CD4-positive, alpha-beta T cell treated with Interleukin-10 for 1 hour (primary cell): ENCODE measurements around the gene SNX19.

Experiments used
- DNase-seq: peaks from one replicate; pipeline ENCODE4 v3.0.0-alpha.2; 2020

SNX19 gene

GRCh38 chr11:130837194-130837593 is 79.1 kb downstream of the SNX19 start:
- DNase-seq = no peak

- DNase-seq = no peak
Measured at GRCh38 chr11:130834886-130835285, 81.4 kb downstream of the SNX19 start.

GRCh38 chr11:130832566-130833425 is 83.5 kb downstream of the SNX19 start:
- DNase-seq = no peak

- no peak for DNase-seq
Measured at GRCh38 chr11:130831976-130832375, 84.3 kb downstream of the SNX19 start.

- no peak for DNase-seq
Measured at GRCh38 chr11:130831506-130831905, 84.8 kb downstream of the SNX19 start.

DNA sequence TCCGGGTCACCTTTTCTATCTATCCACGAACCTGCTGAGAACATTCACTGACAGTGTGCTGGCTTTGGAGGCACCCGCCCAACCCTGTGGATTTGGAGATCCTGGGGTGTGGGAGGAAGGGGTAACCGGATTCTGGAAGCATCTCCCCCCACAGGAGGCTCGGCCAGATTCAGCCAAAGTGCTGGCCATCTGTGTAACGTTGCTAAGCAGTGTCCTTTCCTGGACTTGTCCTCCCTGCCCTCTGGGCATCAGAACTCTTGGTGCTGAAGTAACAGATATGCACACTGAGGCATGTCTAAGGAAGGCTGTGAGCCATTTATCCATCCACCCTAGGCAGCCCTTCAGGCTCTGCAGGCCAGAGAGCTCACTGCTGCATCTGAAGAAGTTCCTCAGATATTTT is 85.7 kb downstream of the SNX19 start:
- DNase-seq = no peak

DNA sequence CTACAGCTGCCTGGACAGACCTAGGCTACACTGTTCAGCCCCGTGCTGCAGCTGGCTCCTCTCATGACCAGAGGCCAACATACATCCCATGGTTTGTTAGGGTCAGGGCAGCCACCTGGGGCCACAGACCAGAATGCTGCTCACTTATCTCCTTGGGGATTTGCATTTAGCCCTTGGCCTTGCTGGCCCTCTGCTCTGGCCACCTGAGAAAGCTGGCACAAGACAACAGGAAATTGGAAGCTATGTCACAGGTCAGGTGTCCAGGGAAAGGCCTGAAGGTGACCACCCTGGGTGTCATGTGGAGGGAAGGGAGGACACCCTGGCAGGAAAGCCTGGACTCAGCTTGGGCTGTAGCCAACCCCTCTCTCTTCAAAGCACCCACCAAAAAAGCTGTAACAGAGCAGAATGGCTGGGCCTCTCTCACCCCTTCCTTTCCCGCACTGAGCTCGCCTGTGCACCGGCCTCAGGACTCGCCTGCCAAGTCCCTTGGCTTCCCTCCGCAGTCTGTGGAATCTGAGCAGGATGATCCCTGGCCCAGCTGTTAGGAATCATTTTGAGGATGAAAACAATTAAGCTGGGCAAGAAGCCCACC is 86.3 kb downstream of the SNX19 start:
- no peak for DNase-seq

- DNase-seq = no peak
Measured at GRCh38 chr11:130828741-130829140, 87.5 kb downstream of the SNX19 start.

- DNase-seq = no peak
Measured at GRCh38 chr11:130827451-130828377, 88.6 kb downstream of the SNX19 start.

- DNase-seq = no peak
Measured at GRCh38 chr11:130826572-130826971, 89.7 kb downstream of the SNX19 start.

DNA sequence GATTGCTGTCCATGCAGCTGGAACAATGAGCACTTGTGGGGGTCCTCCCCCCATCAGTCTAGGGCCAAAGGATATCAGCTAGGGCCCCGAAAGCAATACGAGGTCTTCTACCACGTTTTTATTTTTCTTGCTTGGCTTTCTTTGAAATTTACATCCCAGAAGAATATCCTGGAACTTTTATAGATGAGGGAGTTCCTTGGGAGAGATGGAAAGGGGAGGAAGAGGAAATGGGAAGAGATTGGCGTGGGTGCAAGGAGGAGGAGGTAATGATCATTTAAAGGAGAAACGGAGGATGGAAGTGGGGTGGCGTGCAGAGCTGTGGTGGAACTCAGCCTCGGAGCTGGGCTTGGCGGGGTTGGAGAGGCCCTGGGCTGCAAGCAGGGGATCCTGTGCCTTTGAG is 90.3 kb downstream of the SNX19 start:
- no peak for DNase-seq

DNA sequence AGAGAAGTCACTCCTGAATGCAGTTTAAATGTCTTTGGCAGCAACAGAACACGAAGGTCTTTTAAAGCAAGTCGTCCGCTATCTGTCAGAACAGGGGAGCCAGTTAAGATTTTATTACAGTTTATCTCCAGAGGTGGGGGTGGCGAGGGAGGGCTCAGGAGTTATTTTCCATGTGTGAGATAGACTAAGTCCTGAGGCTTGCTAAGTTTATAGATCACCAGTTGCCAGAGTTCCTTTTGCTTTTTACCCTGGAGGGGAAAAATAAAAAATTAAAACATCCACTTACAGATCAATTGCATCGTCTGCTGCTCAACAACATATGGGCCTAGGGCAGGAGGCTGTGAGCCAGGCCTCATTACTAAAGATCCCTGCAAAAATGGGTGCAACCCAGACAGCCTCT is 90.7 kb downstream of the SNX19 start:
- DNase-seq = no peak
